Lower lobe of right lung (tissue), 2 donors: Measurements from ENCODE around the gene ZNF619. TPM values are rescaled to one million over a fixed set of nuclear protein-coding genes. Genes with fewer than 3 reads are reported as not detected.
A peak's percentile ranks its signal among the peaks of the same experiment; 100 is the strongest.

Source experiments
- ATAC-seq, 2 donors: fragments of 200-7000 bp; cut with Tn5 transposase; one replicate each; pipeline ENCODE4 v1.9.1; 2020 to 2022; ENCODE audit warnings: mild to moderate bottlenecking in 2 of 2, moderate library complexity in 2 of 2
- DNase-seq: peaks from one replicate; pipeline ENCODE4 v3.0.0-alpha.2; 2020
- H3K27ac ChIP-seq: fragments of 200-600 bp; one replicate; pipeline ENCODE4 v1.8.0; 2022
- H3K27me3 ChIP-seq: fragments of 200-600 bp; one replicate; pipeline ENCODE4 v1.8.0; 2022; ENCODE audit warnings: low read depth
- H3K36me3 ChIP-seq: fragments of 200-600 bp; one replicate; pipeline ENCODE4 v1.8.0; 2022; ENCODE audit warnings: mild to moderate bottlenecking
- H3K4me1 ChIP-seq: fragments of 200-600 bp; one replicate; pipeline ENCODE4 v1.8.0; 2022
- H3K4me3 ChIP-seq: fragments of 200-600 bp; one replicate; pipeline ENCODE4 v1.8.0; 2022; ENCODE audit warnings: mild to moderate bottlenecking
- H3K9me3 ChIP-seq: fragments of 200-600 bp; one replicate; pipeline ENCODE4 v1.8.0; 2022
- CTCF ChIP-seq: fragments of 200-600 bp; IDR thresholded peaks from one replicate; pipeline ENCODE4 v1.8.0; 2022; ENCODE audit warnings: antibody characterized with exemption, mild to moderate bottlenecking
- intact Hi-C: fragments of 100-400 bp; cut with DNase I; formaldehyde crosslinking; loops from one replicate; pipeline ENCODE4 v1.11.0; 2022
- total RNA-seq: library from RNA; stranded (reverse); fragmentation: NEBNext Ultra II Directional; extraction: Animal tissue kit (Norgen Biotek cat#: 25700); gene quantifications from one replicate; pipeline ENCODE4 v1.2.1, GENCODE V29; 2021
- donor health status: DM: no; HTN: yes; CAD: no; lungs with severe emphysema.

ZNF619 gene
- total RNA-seq, 1 donor from 2014 or later: 8.6 TPM

GRCh38 chr3:40523781-40524180, 46.9 kb downstream of the ZNF619 start:
- no peak overlapping the region for H3K4me3 ChIP-seq
- no peak for TF ChIP-seq CTCF
- peak overlapping the region; percentile 86 for H3K27ac ChIP-seq
- H3K36me3 ChIP-seq: peaks cover 21% of the 10 kb centered on the region
- H3K9me3 ChIP-seq: no peaks in the 10 kb centered on the region
- DNase-seq (no peak), ATAC-seq (no peak)
- peaks cover 13% of the 10 kb centered on the region for H3K4me1 ChIP-seq
- intact Hi-C loops: no loop called here
- H3K27me3 ChIP-seq: no peaks in the 10 kb centered on the region

- Histone ChIP-seq H3K36me3 (peaks cover 25% of the 10 kb centered on the region), H3K4me3 (peak overlapping the region; percentile 65), H3K4me1 (peaks cover 13% of the 10 kb centered on the region), H3K27ac (peak overlapping the region; percentile 86), H3K27me3 (no peaks in the 10 kb centered on the region), H3K9me3 (no peaks in the 10 kb centered on the region)
- TF ChIP-seq CTCF: no peak
- ATAC-seq (no peak), DNase-seq (no peak)
- intact Hi-C loops: no loop called here
Observed at GRCh38 chr3:40524222-40524567, 47.3 kb downstream of the ZNF619 start.

- H3K4me1 ChIP-seq: peaks cover 13% of the 10 kb centered on the region
- peaks cover 30% of the 10 kb centered on the region for H3K36me3 ChIP-seq
- peak within 1 kb of the TSS; percentile 86 for H3K27ac ChIP-seq
- ATAC-seq: peak; percentile 100
- DNase-seq: peak; percentile 95
- TF ChIP-seq CTCF: peak; percentile 15
- H3K4me3 ChIP-seq: peak within 1 kb of the TSS; percentile 65
- H3K27me3 ChIP-seq: no peaks in the 10 kb centered on the region
- intact Hi-C loops: no loop called here
- no peaks in the 10 kb centered on the region for H3K9me3 ChIP-seq
Observed at GRCh38 chr3:40524568-40525285, 47.8 kb downstream of the ZNF619 start, which contains the start of gene ZNF621. Gene ZNF621 (plus strand): TSS chr3:40524960. CDS start chr3:40525841, 881 bp downstream.

GRCh38 chr3:40528426-40528825, 51.5 kb downstream of the ZNF619 start:
- Histone ChIP-seq H3K9me3 (peaks cover 20% of the 10 kb centered on the region), H3K27ac (no peak overlapping the region), H3K4me3 (no peak overlapping the region), H3K36me3 (peaks cover 67% of the 10 kb centered on the region), H3K4me1 (peaks cover 13% of the 10 kb centered on the region), H3K27me3 (no peaks in the 10 kb centered on the region)
- ATAC-seq (no peak), DNase-seq (no peak)
- intact Hi-C loops: no loop called here
- TF ChIP-seq CTCF: no peak

- H3K4me3 ChIP-seq: no peak overlapping the region
- H3K27me3 ChIP-seq: no peaks in the 10 kb centered on the region
- no peaks in the 10 kb centered on the region for H3K4me1 ChIP-seq
- no peak for TF ChIP-seq CTCF
- intact Hi-C loops: no loop called here
- ATAC-seq (no peak), DNase-seq (no peak)
- H3K27ac ChIP-seq: no peak overlapping the region
- H3K9me3 ChIP-seq: peaks cover 29% of the 10 kb centered on the region
- H3K36me3 ChIP-seq: peaks cover 82% of the 10 kb centered on the region
Observed at GRCh38 chr3:40532252-40532651, 55.3 kb downstream of the ZNF619 start.
